Middle frontal gyrus (tissue), 1 donor: Measurements from ENCODE around the gene ZC3H7A.
A peak's percentile ranks its signal among the peaks of the same experiment; 100 is the strongest.
"Not testable (repeated sequence)": the region's sequence is repeated elsewhere in the genome, so short reads cannot be mapped to it uniquely, and the experiment has no call there.

ENCODE experiments used
- DNase-seq: peaks from one replicate; pipeline ENCODE4 v3.0.0-alpha.2; 2015; ENCODE audit warnings: low spot score; ENCODE audit errors: extremely low spot score

The ZC3H7A gene

GRCh38 chr16:11801481-11802021, 4.5 kb upstream of the ZC3H7A start:
- no peak for DNase-seq

DNA sequence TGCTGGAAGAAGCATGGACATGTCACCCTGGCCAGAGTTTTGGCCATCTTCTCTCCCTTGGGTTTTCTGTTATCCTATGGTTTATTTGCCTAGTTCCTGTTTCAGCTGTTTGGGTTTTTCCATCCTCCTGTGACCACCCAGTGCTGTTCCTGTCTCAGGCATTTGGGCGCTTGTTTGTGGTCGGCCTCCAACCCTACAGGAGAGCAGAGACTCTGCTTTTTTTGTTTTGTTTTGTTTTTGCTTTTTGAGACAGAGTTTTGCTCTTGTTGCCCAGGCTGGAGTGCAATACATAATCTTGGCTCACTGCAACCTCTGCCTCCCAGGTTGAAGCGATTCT, 3.3 kb upstream of the ZC3H7A start:
- no peak for DNase-seq

- DNase-seq = no peak
Observed at GRCh38 chr16:11799509-11800381, 2.7 kb upstream of the ZC3H7A start.

DNA sequence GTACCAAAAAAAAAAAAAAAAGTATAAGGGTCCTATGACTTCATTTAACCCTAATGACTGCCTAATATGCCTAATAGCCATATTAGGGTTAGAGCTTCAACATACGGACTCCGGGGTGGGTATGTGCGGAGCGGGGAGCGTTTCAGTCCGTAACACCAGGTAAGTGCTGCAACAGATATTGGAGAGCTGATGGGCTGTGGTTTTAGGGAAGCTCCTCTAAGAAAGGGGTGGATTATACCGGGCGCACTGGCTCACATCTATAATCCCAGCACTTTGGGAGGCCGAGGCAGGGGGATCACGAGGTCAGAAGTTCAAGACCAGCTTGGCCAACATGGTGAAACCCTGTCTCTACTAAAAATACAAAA, 1.9 kb upstream of the ZC3H7A start:
- DNase-seq = no peak

GRCh38 chr16:11797957-11798299, 870 bp upstream of the ZC3H7A start:
- no peak for DNase-seq

GRCh38 chr16:11796227-11797165, 562 bp downstream of the ZC3H7A start:
- no peak for DNase-seq

GRCh38 chr16:11795887-11796226, 1.2 kb downstream of the ZC3H7A start:
- no peak for DNase-seq

DNA sequence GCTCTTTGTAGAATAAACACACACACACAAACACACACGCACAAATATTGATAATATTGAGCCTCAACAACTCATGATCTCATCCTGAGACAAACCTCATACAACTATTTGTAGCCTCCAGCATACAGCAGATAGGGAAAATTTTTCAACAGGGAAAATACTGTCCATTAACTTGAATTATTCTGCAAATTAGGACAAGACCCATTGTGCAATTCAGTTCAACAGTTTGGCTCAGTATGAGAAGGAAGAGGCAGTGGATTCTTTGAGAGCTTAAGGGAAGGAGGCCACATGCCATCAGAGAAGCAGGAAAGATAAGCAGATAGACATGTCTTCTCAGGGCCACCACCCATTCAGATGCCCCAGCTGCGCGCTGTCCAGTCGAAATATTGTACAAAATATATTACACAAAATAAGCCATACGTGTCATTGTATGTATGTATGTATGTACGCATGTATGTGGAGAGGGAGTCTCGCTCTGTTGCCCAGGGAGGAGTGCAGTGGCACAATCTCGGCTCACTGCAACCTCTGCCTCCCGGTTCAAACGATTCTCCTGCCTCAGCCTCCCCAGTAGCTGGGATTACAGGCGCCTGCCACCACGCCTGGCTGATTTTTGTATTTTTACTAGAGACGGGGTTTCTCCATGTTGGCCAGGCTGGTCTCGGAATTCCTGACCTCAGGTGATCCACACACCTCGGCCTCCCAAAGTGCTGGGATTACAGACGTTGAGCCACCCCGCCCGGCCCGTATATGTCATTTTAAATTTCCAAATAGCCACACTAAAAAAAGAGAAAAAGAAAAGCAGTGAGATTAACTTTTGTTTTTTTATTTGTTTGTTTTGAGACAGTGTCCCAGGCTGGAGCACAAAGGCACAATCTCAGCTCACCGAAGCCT, 1.8 kb downstream of the ZC3H7A start:
- DNase-seq = no peak

- no peak for DNase-seq
Observed at GRCh38 chr16:11794447-11794846, 2.6 kb downstream of the ZC3H7A start.

DNA sequence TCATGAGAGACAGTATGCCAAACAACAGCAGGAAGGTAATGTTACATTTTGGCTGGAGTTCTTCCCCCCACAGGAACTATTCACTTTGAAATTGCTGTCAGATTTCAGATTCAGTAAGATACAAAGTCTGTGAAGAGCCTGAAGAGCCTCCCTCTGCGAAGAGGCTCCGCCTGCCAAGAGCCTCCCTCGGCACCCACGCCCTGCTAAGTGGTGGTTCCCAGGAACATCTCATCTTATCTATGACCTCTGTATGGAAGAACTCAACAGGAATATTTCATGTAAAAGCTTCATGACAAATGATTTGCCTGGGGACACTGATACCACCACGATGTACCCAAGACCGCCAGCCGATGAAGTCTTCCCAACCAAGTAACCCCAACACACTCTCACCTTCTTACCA, 3.2 kb downstream of the ZC3H7A start:
- no peak for DNase-seq

DNA sequence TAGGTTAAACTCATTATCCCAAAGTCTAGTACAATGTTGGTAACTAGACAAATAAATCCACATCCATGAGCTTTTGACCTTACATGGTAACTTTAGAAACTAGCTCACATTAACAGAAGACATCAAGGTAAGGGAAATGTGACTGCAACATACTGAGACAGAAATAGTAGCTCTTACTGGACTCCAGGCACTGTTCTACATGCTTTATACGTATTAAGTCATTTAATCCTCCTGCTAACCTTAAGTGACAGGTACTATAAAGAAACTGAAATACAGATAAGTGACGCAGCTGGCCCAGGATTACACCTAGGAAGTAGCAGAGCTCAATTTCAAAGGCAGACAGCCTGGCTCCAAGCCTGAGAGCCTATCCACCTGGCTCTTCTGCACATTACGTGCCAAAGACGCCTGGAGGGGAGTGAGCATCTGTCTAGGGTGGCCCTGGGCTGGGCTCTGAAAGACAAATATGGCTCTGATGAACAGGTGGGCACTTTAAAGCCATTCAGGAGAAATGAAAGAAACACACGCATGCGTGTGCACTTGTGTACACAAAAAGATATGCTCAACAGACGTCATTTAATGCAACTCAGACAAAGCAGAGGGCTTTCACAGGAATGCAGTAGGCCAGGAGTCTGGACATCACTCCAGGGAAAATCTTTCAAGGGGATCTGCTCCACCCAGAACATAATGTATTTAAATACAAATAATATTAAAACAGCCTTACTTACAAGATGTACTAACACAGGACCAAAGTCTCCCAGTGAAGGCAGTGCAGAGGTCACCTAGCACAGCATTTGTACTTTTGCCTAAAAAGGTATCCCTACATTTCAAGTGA, 4.4 kb downstream of the ZC3H7A start:
- no peak for DNase-seq

- no peak for DNase-seq
Observed at GRCh38 chr16:11791144-11791828, 5.8 kb downstream of the ZC3H7A start.

- no peak for DNase-seq
Observed at GRCh38 chr16:11788914-11789313, 8.1 kb downstream of the ZC3H7A start.

- not testable (repeated sequence) for DNase-seq
Observed at GRCh38 chr16:11784980-11785599, 12.0 kb downstream of the ZC3H7A start.

DNA sequence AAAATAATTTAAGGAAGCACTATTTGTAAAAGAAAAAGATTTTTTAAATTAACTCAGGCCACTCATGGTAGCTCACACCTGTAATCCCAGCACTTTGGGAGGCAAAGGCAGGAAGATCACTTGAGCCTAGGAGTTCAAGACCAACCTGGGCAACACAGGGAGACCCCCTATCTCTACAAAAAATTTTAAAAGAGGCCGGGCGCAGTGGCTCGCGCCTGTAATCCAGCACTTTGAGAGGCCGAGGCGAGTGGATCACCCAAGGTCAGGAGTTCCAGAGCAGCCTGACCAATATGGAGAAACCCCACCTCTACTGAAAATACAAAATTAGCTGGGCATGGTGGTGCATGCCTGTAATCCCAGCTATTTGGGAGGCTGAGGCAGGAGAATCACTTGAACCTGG, 12.7 kb downstream of the ZC3H7A start:
- not testable (repeated sequence) for DNase-seq

DNA sequence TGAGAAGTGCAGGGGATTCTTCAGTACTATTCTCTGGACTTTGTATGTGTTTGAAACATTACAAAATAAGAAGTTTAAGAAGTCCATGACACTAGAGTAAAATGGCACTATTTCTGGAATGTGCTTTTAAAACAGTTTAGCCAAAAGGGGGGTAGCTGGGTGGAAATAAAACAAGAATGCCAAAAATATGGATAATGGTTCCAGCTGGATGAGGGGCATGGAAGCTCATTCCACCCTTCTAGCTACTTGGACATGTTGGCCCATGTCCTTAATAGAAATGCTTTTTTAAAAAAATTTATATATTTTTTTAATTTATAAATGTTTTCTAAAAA, 13.1 kb downstream of the ZC3H7A start:
- DNase-seq = no peak

DNA sequence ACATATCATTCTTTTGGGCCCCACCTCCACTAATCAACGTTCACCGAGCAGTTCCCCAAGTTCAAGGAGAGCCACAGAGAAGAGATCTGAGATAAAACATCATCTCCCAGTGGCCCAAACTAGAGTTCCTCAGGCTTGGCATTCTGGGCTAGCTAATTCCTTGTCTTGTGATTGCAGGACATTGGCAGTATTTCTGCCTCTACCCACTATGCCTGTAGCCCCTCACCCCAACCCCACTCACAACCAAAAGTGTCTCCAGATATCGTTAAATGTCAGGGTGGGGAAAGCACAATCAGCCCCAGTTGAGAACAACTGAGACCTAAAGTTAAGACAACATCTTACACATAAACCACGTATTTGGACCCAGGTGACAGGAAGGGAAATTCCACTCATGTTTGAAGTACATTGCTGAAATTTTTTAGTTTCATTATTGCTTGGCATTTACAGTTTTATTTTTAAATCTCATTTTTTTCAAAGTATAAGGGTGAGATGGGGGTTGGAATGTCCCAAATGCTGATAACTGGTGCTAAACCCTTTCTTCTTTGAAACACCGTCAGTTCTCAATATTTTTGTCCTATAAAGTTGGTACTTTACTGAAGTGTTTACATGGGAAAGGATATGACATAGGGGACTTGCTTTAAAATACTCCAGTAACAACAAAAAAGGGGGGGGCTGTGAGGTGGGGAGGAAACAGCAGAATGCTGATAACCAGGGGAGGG, 13.6 kb downstream of the ZC3H7A start:
- DNase-seq = no peak

GRCh38 chr16:11781773-11782172, 15.3 kb downstream of the ZC3H7A start:
- peak; percentile 37 for DNase-seq
